ENCODE data around the gene RPH3AL.

DNA sequence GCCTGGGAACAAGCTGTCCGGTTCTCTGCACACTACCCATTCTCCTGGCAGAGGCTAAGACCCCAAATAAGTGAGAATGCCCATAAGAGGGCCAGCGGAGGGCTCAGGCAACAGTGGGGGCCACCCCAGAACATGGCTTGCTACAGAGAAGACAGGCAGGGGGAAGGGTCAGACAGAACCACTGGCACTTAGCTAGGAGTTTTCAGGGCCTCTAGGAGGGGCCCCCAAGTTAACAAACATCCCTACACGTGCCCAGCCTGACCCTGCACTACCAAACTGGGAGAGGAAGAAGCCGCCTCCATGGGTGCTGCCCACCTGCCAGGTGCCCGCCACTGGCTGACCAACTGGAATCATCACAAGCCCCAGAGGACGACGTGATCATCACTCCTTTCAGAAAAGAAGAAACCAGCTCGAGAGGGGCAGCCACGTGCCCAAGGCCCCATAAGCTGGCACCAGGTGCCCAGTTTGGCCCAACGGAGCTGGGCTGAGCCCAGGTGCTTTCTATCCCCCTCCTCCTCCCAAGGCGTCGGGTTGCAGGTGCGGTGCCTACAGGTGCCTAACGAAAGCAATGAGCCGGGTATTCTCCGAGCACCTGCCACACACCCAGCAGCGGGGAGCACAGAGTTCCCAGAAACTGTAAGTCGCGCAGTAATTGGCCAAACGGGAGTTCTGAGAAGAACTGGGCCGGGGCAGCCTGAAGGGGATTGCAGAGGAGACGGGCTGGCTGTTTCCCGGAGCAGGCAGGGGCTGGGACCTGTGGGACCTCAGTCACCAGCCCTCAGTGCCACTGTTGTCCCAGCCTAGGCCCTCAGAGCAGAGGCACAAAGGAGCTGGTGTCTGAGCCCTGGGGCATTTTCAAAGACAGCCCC lies 13.2 kb downstream of the RPH3AL start:
- TF ChIP-seq, protein P1, sequence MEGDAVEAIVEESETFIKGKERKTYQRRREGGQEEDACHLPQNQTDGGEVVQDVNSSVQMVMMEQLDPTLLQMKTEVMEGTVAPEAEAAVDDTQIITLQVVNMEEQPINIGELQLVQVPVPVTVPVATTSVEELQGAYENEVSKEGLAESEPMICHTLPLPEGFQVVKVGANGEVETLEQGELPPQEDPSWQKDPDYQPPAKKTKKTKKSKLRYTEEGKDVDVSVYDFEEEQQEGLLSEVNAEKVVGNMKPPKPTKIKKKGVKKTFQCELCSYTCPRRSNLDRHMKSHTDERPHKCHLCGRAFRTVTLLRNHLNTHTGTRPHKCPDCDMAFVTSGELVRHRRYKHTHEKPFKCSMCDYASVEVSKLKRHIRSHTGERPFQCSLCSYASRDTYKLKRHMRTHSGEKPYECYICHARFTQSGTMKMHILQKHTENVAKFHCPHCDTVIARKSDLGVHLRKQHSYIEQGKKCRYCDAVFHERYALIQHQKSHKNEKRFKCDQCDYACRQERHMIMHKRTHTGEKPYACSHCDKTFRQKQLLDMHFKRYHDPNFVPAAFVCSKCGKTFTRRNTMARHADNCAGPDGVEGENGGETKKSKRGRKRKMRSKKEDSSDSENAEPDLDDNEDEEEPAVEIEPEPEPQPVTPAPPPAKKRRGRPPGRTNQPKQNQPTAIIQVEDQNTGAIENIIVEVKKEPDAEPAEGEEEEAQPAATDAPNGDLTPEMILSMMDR (conservative IDR thresholded peaks at IDR 0.05; ENCODE audit: low read depth, low read length) = no peak
- TF ChIP-seq EZH2 (IDR thresholded peaks at IDR 0.05; ENCODE audit: low read length, unreplicated experiment) = no peak

All from PC-3 (cell line).